Uterus (tissue), 2 donors: Measurements from ENCODE around the gene WDR49.

ENCODE experiments used
- CTCF ChIP-seq, 4 experiments: fragments of 200-600 bp in 2 of 4; fragments of 450-650 bp in 2 of 4; sonication (generic) in 2 of 4; IDR thresholded peaks; one replicate each; pipeline ENCODE4 v1.5.1; 2016 to 2019; ENCODE audit warnings: antibody characterized with exemption in 4 of 4, mild to moderate bottlenecking in 2 of 4, moderate library complexity in 1 of 4
- POLR2A ChIP-seq, 2 donors: fragments of 450-650 bp; IDR thresholded peaks; one replicate each; pipeline ENCODE4 v1.6.1; 2016; ENCODE audit warnings: antibody characterized with exemption in 2 of 2, mild to moderate bottlenecking in 1 of 2, moderate library complexity in 1 of 2

DNA sequence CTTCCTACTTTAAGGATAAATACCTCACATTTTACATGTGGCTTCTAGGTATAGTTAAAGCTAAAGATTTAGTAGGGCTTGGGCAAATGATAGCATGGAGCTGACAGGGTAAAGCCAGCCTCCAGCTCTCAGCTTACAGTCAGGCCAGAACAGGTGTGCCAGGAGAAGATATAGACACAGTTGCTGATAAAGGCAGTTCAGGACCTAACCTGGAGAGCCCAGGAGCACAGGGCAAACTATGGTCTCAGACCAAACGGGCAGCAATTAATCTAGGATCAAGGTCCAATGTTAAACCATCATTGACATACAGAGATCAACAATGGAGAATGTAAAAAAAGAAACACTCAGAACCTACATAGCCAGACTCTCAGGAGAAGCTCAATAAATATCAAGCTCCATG is 4.0 kb downstream of the WDR49 start:
- TF ChIP-seq CTCF (IDR thresholded peaks at IDR 0.05), result no peak
- no peak for TF ChIP-seq POLR2A (IDR thresholded peaks at IDR 0.05)
